ENCODE data around the gene SLC22A15. TPM values are rescaled to one million over a fixed set of nuclear protein-coding genes. Genes with fewer than 3 reads are reported as not detected.
"Not testable (repeated sequence)": the region's sequence is repeated elsewhere in the genome, so short reads cannot be mapped to it uniquely, and the experiment has no call there.

The SLC22A15 gene
- total and polyA plus RNA-seq, 2 donors: 0.52 to 1.8 TPM

GRCh38 chr1:115953180-115953579, 23.1 kb upstream of the SLC22A15 start:
- Histone ChIP-seq H3K4me1 (ENCODE audit: control insufficient read depth in 2 of 2, insufficient read depth in 2 of 2, low read length in 2 of 2) (no peaks in the 10 kb centered on the region), H3K27me3 (ENCODE audit: control insufficient read depth in 2 of 2, insufficient read depth in 1 of 2, low read length in 1 of 2) (no peaks in the 10 kb centered on the region), H3K9me3 (ENCODE audit: control insufficient read depth in 2 of 2, insufficient read depth in 1 of 2, low read length in 1 of 2) (no peaks in the 10 kb centered on the region), H3K36me3 (ENCODE audit: control insufficient read depth in 2 of 2, insufficient read depth in 2 of 2, low read length in 1 of 2) (no peaks in the 10 kb centered on the region), H3K27ac (ENCODE audit: low read depth in 1 of 2, low read length in 1 of 2) (no peak overlapping the region), H3K4me3 (ENCODE audit: low read length in 2 of 2) (no peak overlapping the region)
- DNase-seq (ENCODE audit: low read depth in 6 of 9, low spot score in 9 of 9): no peak
- WGBS: 37% methylated on average over 1 of the region's 1 CpG

GRCh38 chr1:115954684-115955083, 21.6 kb upstream of the SLC22A15 start:
- no peaks in the 10 kb centered on the region for H3K36me3 ChIP-seq (ENCODE audit: control insufficient read depth in 2 of 2, insufficient read depth in 2 of 2, low read length in 1 of 2)
- WGBS: 96% methylated on average over 2 of the region's 2 CpGs

GRCh38 chr1:115955228-115955627, 21.1 kb upstream of the SLC22A15 start:
- WGBS: 97% methylated on average over 1 of the region's 1 CpG
- no peak overlapping the region for H3K4me3 ChIP-seq (ENCODE audit: low read length in 2 of 2)
- H3K27ac ChIP-seq (ENCODE audit: low read depth in 1 of 2, low read length in 1 of 2): no peak overlapping the region
- H3K9me3 ChIP-seq (ENCODE audit: control insufficient read depth in 2 of 2, insufficient read depth in 1 of 2, low read length in 1 of 2): no peaks in the 10 kb centered on the region
- no peaks in the 10 kb centered on the region for H3K27me3 ChIP-seq (ENCODE audit: control insufficient read depth in 2 of 2, insufficient read depth in 1 of 2, low read length in 1 of 2)
- DNase-seq (ENCODE audit: low read depth in 6 of 9, low spot score in 9 of 9): no peak
- H3K4me1 ChIP-seq (ENCODE audit: control insufficient read depth in 2 of 2, insufficient read depth in 2 of 2, low read length in 2 of 2): no peaks in the 10 kb centered on the region
- no peaks in the 10 kb centered on the region for H3K36me3 ChIP-seq (ENCODE audit: control insufficient read depth in 2 of 2, insufficient read depth in 2 of 2, low read length in 1 of 2)

More at GRCh38 chr1:115954684-115955083, 21.6 kb upstream of the SLC22A15 start:
- Histone ChIP-seq H3K27me3 (ENCODE audit: control insufficient read depth in 2 of 2, insufficient read depth in 1 of 2, low read length in 1 of 2) (no peaks in the 10 kb centered on the region), H3K4me1 (ENCODE audit: control insufficient read depth in 2 of 2, insufficient read depth in 2 of 2, low read length in 2 of 2) (no peaks in the 10 kb centered on the region), H3K27ac (ENCODE audit: low read depth in 1 of 2, low read length in 1 of 2) (no peak overlapping the region), H3K9me3 (ENCODE audit: control insufficient read depth in 2 of 2, insufficient read depth in 1 of 2, low read length in 1 of 2) (no peaks in the 10 kb centered on the region), H3K4me3 (ENCODE audit: low read length in 2 of 2) (no peak overlapping the region)
- DNase-seq (ENCODE audit: low read depth in 6 of 9, low spot score in 9 of 9): no peak

GRCh38 chr1:115958866-115959265, 17.4 kb upstream of the SLC22A15 start:
- no peak for DNase-seq (ENCODE audit: low read depth in 6 of 9, low spot score in 9 of 9)
- H3K4me3 ChIP-seq (ENCODE audit: low read length in 2 of 2): no peak overlapping the region
- no peak overlapping the region for H3K27ac ChIP-seq (ENCODE audit: low read depth in 1 of 2, low read length in 1 of 2)
- 96% methylated on average over 2 of the region's 2 CpGs for WGBS
- H3K4me1 ChIP-seq (ENCODE audit: control insufficient read depth in 2 of 2, insufficient read depth in 2 of 2, low read length in 2 of 2): no peaks in the 10 kb centered on the region
- no peaks in the 10 kb centered on the region for H3K9me3 ChIP-seq (ENCODE audit: control insufficient read depth in 2 of 2, insufficient read depth in 1 of 2, low read length in 1 of 2)
- no peaks in the 10 kb centered on the region for H3K36me3 ChIP-seq (ENCODE audit: control insufficient read depth in 2 of 2, insufficient read depth in 2 of 2, low read length in 1 of 2)
- H3K27me3 ChIP-seq (ENCODE audit: control insufficient read depth in 2 of 2, insufficient read depth in 1 of 2, low read length in 1 of 2): no peaks in the 10 kb centered on the region

GRCh38 chr1:115969509-115969908, 6.8 kb upstream of the SLC22A15 start:
- WGBS: 30% methylated on average over 2 of the region's 2 CpGs
- H3K4me3 ChIP-seq (ENCODE audit: low read length in 2 of 2): no peak overlapping the region
- no peaks in the 10 kb centered on the region for H3K36me3 ChIP-seq (ENCODE audit: control insufficient read depth in 2 of 2, insufficient read depth in 2 of 2, low read length in 1 of 2)
- no peaks in the 10 kb centered on the region for H3K27me3 ChIP-seq (ENCODE audit: control insufficient read depth in 2 of 2, insufficient read depth in 1 of 2, low read length in 1 of 2)
- H3K9me3 ChIP-seq (ENCODE audit: control insufficient read depth in 2 of 2, insufficient read depth in 1 of 2, low read length in 1 of 2): no peaks in the 10 kb centered on the region
- H3K27ac ChIP-seq (ENCODE audit: low read depth in 1 of 2, low read length in 1 of 2): no peak overlapping the region
- peaks cover 0 to 3% of the 10 kb centered on the region in 2 donors for H3K4me1 ChIP-seq (ENCODE audit: control insufficient read depth in 2 of 2, insufficient read depth in 2 of 2, low read length in 2 of 2)
- peak in 8 of 9 donors; percentile 23 to 81 (median 44) for DNase-seq (ENCODE audit: low read depth in 6 of 9, low spot score in 9 of 9)

- H3K27me3 ChIP-seq (ENCODE audit: control insufficient read depth in 2 of 2, insufficient read depth in 1 of 2, low read length in 1 of 2): peaks cover 14% of the 10 kb centered on the region in 2 donors
- not testable (repeated sequence) for H3K36me3 ChIP-seq (ENCODE audit: control insufficient read depth in 2 of 2, insufficient read depth in 2 of 2, low read length in 1 of 2); DNase-seq (ENCODE audit: low read depth in 6 of 9, low spot score in 9 of 9); H3K9me3 ChIP-seq (ENCODE audit: control insufficient read depth in 2 of 2, insufficient read depth in 1 of 2, low read length in 1 of 2); H3K4me1 ChIP-seq (ENCODE audit: control insufficient read depth in 2 of 2, insufficient read depth in 2 of 2, low read length in 2 of 2); H3K27ac ChIP-seq (ENCODE audit: low read depth in 1 of 2, low read length in 1 of 2); H3K4me3 ChIP-seq (ENCODE audit: low read length in 2 of 2)
- WGBS: 97% methylated on average over 7 of the region's 7 CpGs
Observed at GRCh38 chr1:115971778-115972177, 4.5 kb upstream of the SLC22A15 start.

GRCh38 chr1:115973154-115973553, 3.2 kb upstream of the SLC22A15 start:
- WGBS: 97% methylated on average over 1 of the region's 1 CpG
- Histone ChIP-seq H3K27me3 (ENCODE audit: control insufficient read depth in 2 of 2, insufficient read depth in 1 of 2, low read length in 1 of 2) (peaks cover 24 to 25% of the 10 kb centered on the region in 2 donors), H3K27ac (ENCODE audit: low read depth in 1 of 2, low read length in 1 of 2) (no peak overlapping the region), H3K36me3 (ENCODE audit: control insufficient read depth in 2 of 2, insufficient read depth in 2 of 2, low read length in 1 of 2) (no peaks in the 10 kb centered on the region), H3K4me1 (ENCODE audit: control insufficient read depth in 2 of 2, insufficient read depth in 2 of 2, low read length in 2 of 2) (peaks cover 0 to 3% of the 10 kb centered on the region in 2 donors), H3K9me3 (ENCODE audit: control insufficient read depth in 2 of 2, insufficient read depth in 1 of 2, low read length in 1 of 2) (peaks cover 0 to 2% of the 10 kb centered on the region in 2 donors), H3K4me3 (ENCODE audit: low read length in 2 of 2) (no peak overlapping the region)
- DNase-seq (ENCODE audit: low read depth in 6 of 9, low spot score in 9 of 9): no peak

- H3K27me3 ChIP-seq (ENCODE audit: control insufficient read depth in 2 of 2, insufficient read depth in 1 of 2, low read length in 1 of 2): peaks cover 28 to 33% of the 10 kb centered on the region in 2 donors
- H3K36me3 ChIP-seq (ENCODE audit: control insufficient read depth in 2 of 2, insufficient read depth in 2 of 2, low read length in 1 of 2): no peaks in the 10 kb centered on the region
- H3K4me1 ChIP-seq (ENCODE audit: control insufficient read depth in 2 of 2, insufficient read depth in 2 of 2, low read length in 2 of 2): no peaks in the 10 kb centered on the region
- WGBS: 39% methylated on average over 11 of the region's 11 CpGs
- H3K9me3 ChIP-seq (ENCODE audit: control insufficient read depth in 2 of 2, insufficient read depth in 1 of 2, low read length in 1 of 2): peaks cover 0 to 2% of the 10 kb centered on the region in 2 donors
- no peak overlapping the region for H3K27ac ChIP-seq (ENCODE audit: low read depth in 1 of 2, low read length in 1 of 2)
- DNase-seq (ENCODE audit: low read depth in 6 of 9, low spot score in 9 of 9): no peak
- peak overlapping the region; percentile 44 to 56 for H3K4me3 ChIP-seq (ENCODE audit: low read length in 2 of 2)
Observed at GRCh38 chr1:115975569-115976061, 698 bp upstream of the SLC22A15 start.

GRCh38 chr1:115976921-115977498, 697 bp downstream of the SLC22A15 start:
- peak overlapping the region in 1 of 2 donors; percentile 56 for H3K4me3 ChIP-seq (ENCODE audit: low read length in 2 of 2)
- H3K9me3 ChIP-seq (ENCODE audit: control insufficient read depth in 2 of 2, insufficient read depth in 1 of 2, low read length in 1 of 2): peaks cover 0 to 2% of the 10 kb centered on the region in 2 donors
- 58% methylated on average over 15 of the region's 15 CpGs for WGBS
- peaks cover 28 to 33% of the 10 kb centered on the region in 2 donors for H3K27me3 ChIP-seq (ENCODE audit: control insufficient read depth in 2 of 2, insufficient read depth in 1 of 2, low read length in 1 of 2)
- no peaks in the 10 kb centered on the region for H3K36me3 ChIP-seq (ENCODE audit: control insufficient read depth in 2 of 2, insufficient read depth in 2 of 2, low read length in 1 of 2)
- DNase-seq (ENCODE audit: low read depth in 6 of 9, low spot score in 9 of 9): peak in 1 of 9 donors; percentile 8
- H3K27ac ChIP-seq (ENCODE audit: low read depth in 1 of 2, low read length in 1 of 2): no peak overlapping the region
- H3K4me1 ChIP-seq (ENCODE audit: control insufficient read depth in 2 of 2, insufficient read depth in 2 of 2, low read length in 2 of 2): no peaks in the 10 kb centered on the region
